ENCODE measurements around the gene RSPO4.

Gene RSPO4

GRCh38 chr20:1001911-1002681 is at the start of gene RSPO4:
TSS of gene RSPO4 (minus strand) at chr20:1002311. CDS start at chr20:1002164, 147 bp downstream.
- DNase-seq (ENCODE audit: low spot score), result no peak
- no peak for TF ChIP-seq CTCF (IDR thresholded peaks at IDR 0.05; ENCODE audit: extremely low read depth, missing control alignments)

GRCh38 chr20:1050440-1050839 is 48.3 kb upstream of the RSPO4 start:
- no peak for DNase-seq (ENCODE audit: low spot score)
- TF ChIP-seq CTCF (IDR thresholded peaks at IDR 0.05; ENCODE audit: extremely low read depth, missing control alignments), result no peak

- no peak for DNase-seq (ENCODE audit: low spot score)
- no peak for TF ChIP-seq CTCF (IDR thresholded peaks at IDR 0.05; ENCODE audit: extremely low read depth, missing control alignments)
These were observed 43.8 kb upstream of the RSPO4 start for GRCh38 chr20:1045860-1046418.

- no peak for TF ChIP-seq CTCF (IDR thresholded peaks at IDR 0.05; ENCODE audit: extremely low read depth, missing control alignments)
- DNase-seq (ENCODE audit: low spot score), result no peak
These were observed 39.8 kb upstream of the RSPO4 start for GRCh38 chr20:1041845-1042390.

GRCh38 chr20:1038205-1038604 is 36.1 kb upstream of the RSPO4 start:
- no peak for TF ChIP-seq CTCF (IDR thresholded peaks at IDR 0.05; ENCODE audit: extremely low read depth, missing control alignments)
- no peak for DNase-seq (ENCODE audit: low spot score)

GRCh38 chr20:1037039-1037438 is 34.9 kb upstream of the RSPO4 start:
- no peak for TF ChIP-seq CTCF (IDR thresholded peaks at IDR 0.05; ENCODE audit: extremely low read depth, missing control alignments)
- no peak for DNase-seq (ENCODE audit: low spot score)

- DNase-seq (ENCODE audit: low spot score), result no peak
- TF ChIP-seq CTCF (IDR thresholded peaks at IDR 0.05; ENCODE audit: extremely low read depth, missing control alignments), result no peak
These were observed 33.4 kb upstream of the RSPO4 start for GRCh38 chr20:1035466-1035865.
